ENCODE results near the gene ZNF385A. TPM values are rescaled to one million over a fixed set of nuclear protein-coding genes. Genes with fewer than 3 reads are reported as not detected.

The ZNF385A gene
- total RNA-seq, 2 donors from 2014 or later, result 3.4 to 5.7 TPM

- H3K4me1 Mint-ChIP-seq, result peaks cover 19% of the 10 kb centered on the region
- H3K9me3 ChIP-seq (ENCODE audit: control insufficient read depth, low read length, poor library complexity, severe bottlenecking), result no peaks in the 10 kb centered on the region
- H3K27ac Mint-ChIP-seq, result no peak overlapping the region
- no peaks in the 10 kb centered on the region for H3K36me3 Mint-ChIP-seq (ENCODE audit: low read depth)
- ATAC-seq (peak; percentile 19), DNase-seq (no peak)
- no peak overlapping the region for H3K4me3 Mint-ChIP-seq
- no peaks in the 10 kb centered on the region for H3K27me3 Mint-ChIP-seq
Measured at GRCh38 chr12:54383041-54383609, 1.4 kb downstream of the ZNF385A start.

- H3K4me3 Mint-ChIP-seq, result no peak overlapping the region
- no peak overlapping the region for H3K27ac Mint-ChIP-seq
- no peaks in the 10 kb centered on the region for H3K27me3 Mint-ChIP-seq
- peaks cover 14% of the 10 kb centered on the region for H3K4me1 Mint-ChIP-seq
- ATAC-seq (no peak), DNase-seq (no peak)
- no peaks in the 10 kb centered on the region for H3K36me3 Mint-ChIP-seq (ENCODE audit: low read depth)
- no peaks in the 10 kb centered on the region for H3K9me3 ChIP-seq (ENCODE audit: control insufficient read depth, low read length, poor library complexity, severe bottlenecking)
Measured at GRCh38 chr12:54381136-54381535, 3.4 kb downstream of the ZNF385A start.

GRCh38 chr12:54379398-54380201 lies 4.9 kb downstream of the ZNF385A start:
- no peak overlapping the region for H3K27ac Mint-ChIP-seq
- ATAC-seq (peak; percentile 96), DNase-seq (peak; percentile 81 to 89 (median 83))
- H3K4me3 Mint-ChIP-seq, result peak overlapping the region; percentile 80
- no peaks in the 10 kb centered on the region for H3K36me3 Mint-ChIP-seq (ENCODE audit: low read depth)
- H3K27me3 Mint-ChIP-seq, result no peaks in the 10 kb centered on the region
- peaks cover 15% of the 10 kb centered on the region for H3K4me1 Mint-ChIP-seq
- no peaks in the 10 kb centered on the region for H3K9me3 ChIP-seq (ENCODE audit: control insufficient read depth, low read length, poor library complexity, severe bottlenecking)

GRCh38 chr12:54378796-54379397 lies 5.6 kb downstream of the ZNF385A start:
- Mint-ChIP-seq H3K27me3 (no peaks in the 10 kb centered on the region), H3K27ac (no peak overlapping the region)

GRCh38 chr12:54377797-54378515 lies 6.6 kb downstream of the ZNF385A start:
- Mint-ChIP-seq H3K27me3 (no peaks in the 10 kb centered on the region), H3K4me1 (peaks cover 13% of the 10 kb centered on the region), H3K36me3 (ENCODE audit: low read depth) (no peaks in the 10 kb centered on the region), H3K4me3 (peak overlapping the region; percentile 75), H3K27ac (no peak overlapping the region)
- no peaks in the 10 kb centered on the region for H3K9me3 ChIP-seq (ENCODE audit: control insufficient read depth, low read length, poor library complexity, severe bottlenecking)
- DNase-seq (no peak), ATAC-seq (no peak)

More at GRCh38 chr12:54378796-54379397, 5.6 kb downstream of the ZNF385A start:
- ATAC-seq, result no peak
- H3K36me3 Mint-ChIP-seq (ENCODE audit: low read depth), result no peaks in the 10 kb centered on the region
- H3K4me1 Mint-ChIP-seq, result peaks cover 14% of the 10 kb centered on the region
- peak overlapping the region; percentile 80 for H3K4me3 Mint-ChIP-seq
- H3K9me3 ChIP-seq (ENCODE audit: control insufficient read depth, low read length, poor library complexity, severe bottlenecking), result no peaks in the 10 kb centered on the region
- DNase-seq, result no peak

GRCh38 chr12:54377007-54377406 lies 7.5 kb downstream of the ZNF385A start:
- no peaks in the 10 kb centered on the region for H3K9me3 ChIP-seq (ENCODE audit: control insufficient read depth, low read length, poor library complexity, severe bottlenecking)
- peaks cover 14% of the 10 kb centered on the region for H3K4me1 Mint-ChIP-seq
- DNase-seq (no peak), ATAC-seq (no peak)
- no peaks in the 10 kb centered on the region for H3K27me3 Mint-ChIP-seq
- peak overlapping the region; percentile 29 for H3K27ac Mint-ChIP-seq
- H3K4me3 Mint-ChIP-seq, result no peak overlapping the region
- no peaks in the 10 kb centered on the region for H3K36me3 Mint-ChIP-seq (ENCODE audit: low read depth)

- H3K27me3 Mint-ChIP-seq, result no peaks in the 10 kb centered on the region
- no peaks in the 10 kb centered on the region for H3K9me3 ChIP-seq (ENCODE audit: control insufficient read depth, low read length, poor library complexity, severe bottlenecking)
- ATAC-seq, result no peak
- no peaks in the 10 kb centered on the region for H3K36me3 Mint-ChIP-seq (ENCODE audit: low read depth)
- peaks cover 16% of the 10 kb centered on the region for H3K4me1 Mint-ChIP-seq
- peak overlapping the region; percentile 29 for H3K27ac Mint-ChIP-seq
- no peak for DNase-seq
- no peak overlapping the region for H3K4me3 Mint-ChIP-seq
Measured at GRCh38 chr12:54376596-54376995, 7.9 kb downstream of the ZNF385A start.

GRCh38 chr12:54375259-54375579 lies 9.3 kb downstream of the ZNF385A start:
- Mint-ChIP-seq H3K27ac (no peak overlapping the region), H3K36me3 (ENCODE audit: low read depth) (no peaks in the 10 kb centered on the region), H3K27me3 (no peaks in the 10 kb centered on the region), H3K4me3 (no peak overlapping the region), H3K4me1 (peaks cover 18% of the 10 kb centered on the region)
- H3K9me3 ChIP-seq (ENCODE audit: control insufficient read depth, low read length, poor library complexity, severe bottlenecking), result no peaks in the 10 kb centered on the region
- DNase-seq (no peak), ATAC-seq (no peak)

GRCh38 chr12:54374562-54375258 lies 9.8 kb downstream of the ZNF385A start:
- no peak for DNase-seq
- no peak for ATAC-seq
- Mint-ChIP-seq H3K36me3 (ENCODE audit: low read depth) (no peaks in the 10 kb centered on the region), H3K4me1 (peaks cover 15% of the 10 kb centered on the region), H3K4me3 (no peak overlapping the region), H3K27me3 (no peaks in the 10 kb centered on the region), H3K27ac (no peak overlapping the region)
- H3K9me3 ChIP-seq (ENCODE audit: control insufficient read depth, low read length, poor library complexity, severe bottlenecking), result no peaks in the 10 kb centered on the region

GRCh38 chr12:54373649-54374561 lies 10.6 kb downstream of the ZNF385A start:
- no peaks in the 10 kb centered on the region for H3K27me3 Mint-ChIP-seq
- no peak for ATAC-seq
- no peaks in the 10 kb centered on the region for H3K36me3 Mint-ChIP-seq (ENCODE audit: low read depth)
- no peak overlapping the region for H3K4me3 Mint-ChIP-seq
- H3K27ac Mint-ChIP-seq, result peak overlapping the region; percentile 24
- peaks cover 17% of the 10 kb centered on the region for H3K4me1 Mint-ChIP-seq
- no peaks in the 10 kb centered on the region for H3K9me3 ChIP-seq (ENCODE audit: control insufficient read depth, low read length, poor library complexity, severe bottlenecking)
- no peak for DNase-seq

GRCh38 chr12:54372113-54372806 lies 12.3 kb downstream of the ZNF385A start:
- no peak for ATAC-seq
- Mint-ChIP-seq H3K4me1 (peaks cover 30% of the 10 kb centered on the region), H3K27me3 (no peaks in the 10 kb centered on the region), H3K36me3 (ENCODE audit: low read depth) (no peaks in the 10 kb centered on the region), H3K4me3 (no peak overlapping the region), H3K27ac (no peak overlapping the region)
- no peaks in the 10 kb centered on the region for H3K9me3 ChIP-seq (ENCODE audit: control insufficient read depth, low read length, poor library complexity, severe bottlenecking)
- no peak for DNase-seq
